ENCODE measurements around the gene AGPAT1. TPM values are rescaled to one million over a fixed set of nuclear protein-coding genes. Genes with fewer than 3 reads are reported as not detected.

Gene AGPAT1
- total and polyA plus RNA-seq, 2 of the 13 experiments (the other 11 are each of a cell fraction or from before 2014, with no cell fraction given): 51.3 to 139 TPM

DNA sequence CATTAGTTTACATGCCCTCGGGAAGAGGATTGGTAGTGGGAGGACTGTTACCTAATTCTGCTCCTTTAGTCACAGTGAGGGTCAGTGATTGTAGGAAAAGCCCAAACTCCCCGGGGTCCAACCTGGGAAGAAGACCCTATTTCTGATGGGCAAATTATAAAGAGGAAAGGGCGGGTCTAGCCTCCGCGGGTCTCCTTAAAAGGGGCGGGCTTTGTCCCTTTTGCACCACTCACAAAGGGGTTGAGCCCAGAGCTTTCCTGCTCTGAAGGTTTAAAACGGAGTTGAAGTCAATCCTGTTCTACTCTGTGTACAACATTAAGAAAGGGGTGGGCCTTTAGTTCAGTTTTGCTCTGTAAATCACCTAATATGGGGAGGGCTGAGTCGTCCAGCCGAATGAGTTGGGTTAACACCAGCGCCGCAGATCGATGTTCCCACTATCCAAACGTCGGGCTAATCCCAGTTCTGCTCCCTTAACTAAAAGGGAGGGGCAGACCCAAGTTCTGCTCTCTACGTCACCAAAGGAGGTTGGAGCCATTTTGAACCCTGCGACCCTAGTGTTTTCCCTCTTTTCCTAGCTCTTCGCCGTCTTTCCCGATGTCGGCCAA is 1.4 kb upstream of the AGPAT1 start (continued):
- TF ChIP-seq RERE (CRISPR knock-in tag; IDR thresholded peaks at IDR 0.05; ENCODE audit: low read depth) (no peak), EHMT2 (IDR thresholded peaks at IDR 0.05; ENCODE audit: borderline replicate concordance, low read depth, low read length) (no peak), MIER3 (CRISPR knock-in tag; IDR thresholded peaks at IDR 0.05; ENCODE audit: borderline replicate concordance) (peak; percentile 50; the same call in 1 of the 2 replicates), ZNF224 (CRISPR knock-in tag; IDR thresholded peaks at IDR 0.05) (no peak), EED (CRISPR knock-in tag; IDR thresholded peaks at IDR 0.05) (no peak), NR2F2 (IDR thresholded peaks at IDR 0.05; ENCODE audit: borderline replicate concordance, low read depth) (no peak), POGZ (CRISPR knock-in tag; IDR thresholded peaks at IDR 0.05) (no peak), ZBTB26 (CRISPR knock-in tag; IDR thresholded peaks at IDR 0.05; ENCODE audit: borderline replicate concordance) (no peak), SP4 (CRISPR knock-in tag; IDR thresholded peaks at IDR 0.05) (no peak), FOXK2 (IDR thresholded peaks at IDR 0.05) (no peak), AKAP8 (CRISPR knock-in tag; IDR thresholded peaks at IDR 0.05) (no peak), MYC (CRISPR knock-in tag; IDR thresholded peaks at IDR 0.05; ENCODE audit: borderline replicate concordance) (no peak), BCL6 (CRISPR knock-in tag; IDR thresholded peaks at IDR 0.05) (no peak), ZNF570 (CRISPR knock-in tag; IDR thresholded peaks at IDR 0.05; ENCODE audit: borderline replicate concordance) (no peak), BHLHE40 (IDR thresholded peaks at IDR 0.05; ENCODE audit: low read length) (no peak), ZBTB3 (CRISPR knock-in tag; IDR thresholded peaks at IDR 0.05; ENCODE audit: borderline replicate concordance, low read depth) (peak; percentile 83), ZNF788 (CRISPR knock-in tag; IDR thresholded peaks at IDR 0.05; ENCODE audit: borderline replicate concordance) (no peak), SMAD1 (CRISPR knock-in tag; IDR thresholded peaks at IDR 0.05; ENCODE audit: borderline replicate concordance, low read depth) (peak; percentile 35; the same call in 1 of the 2 replicates), ZNF441 (CRISPR knock-in tag; IDR thresholded peaks at IDR 0.05; ENCODE audit: borderline replicate concordance) (peak; percentile 19; the same call in 1 of the 2 replicates)
- TF ChIP-seq, protein P1, sequence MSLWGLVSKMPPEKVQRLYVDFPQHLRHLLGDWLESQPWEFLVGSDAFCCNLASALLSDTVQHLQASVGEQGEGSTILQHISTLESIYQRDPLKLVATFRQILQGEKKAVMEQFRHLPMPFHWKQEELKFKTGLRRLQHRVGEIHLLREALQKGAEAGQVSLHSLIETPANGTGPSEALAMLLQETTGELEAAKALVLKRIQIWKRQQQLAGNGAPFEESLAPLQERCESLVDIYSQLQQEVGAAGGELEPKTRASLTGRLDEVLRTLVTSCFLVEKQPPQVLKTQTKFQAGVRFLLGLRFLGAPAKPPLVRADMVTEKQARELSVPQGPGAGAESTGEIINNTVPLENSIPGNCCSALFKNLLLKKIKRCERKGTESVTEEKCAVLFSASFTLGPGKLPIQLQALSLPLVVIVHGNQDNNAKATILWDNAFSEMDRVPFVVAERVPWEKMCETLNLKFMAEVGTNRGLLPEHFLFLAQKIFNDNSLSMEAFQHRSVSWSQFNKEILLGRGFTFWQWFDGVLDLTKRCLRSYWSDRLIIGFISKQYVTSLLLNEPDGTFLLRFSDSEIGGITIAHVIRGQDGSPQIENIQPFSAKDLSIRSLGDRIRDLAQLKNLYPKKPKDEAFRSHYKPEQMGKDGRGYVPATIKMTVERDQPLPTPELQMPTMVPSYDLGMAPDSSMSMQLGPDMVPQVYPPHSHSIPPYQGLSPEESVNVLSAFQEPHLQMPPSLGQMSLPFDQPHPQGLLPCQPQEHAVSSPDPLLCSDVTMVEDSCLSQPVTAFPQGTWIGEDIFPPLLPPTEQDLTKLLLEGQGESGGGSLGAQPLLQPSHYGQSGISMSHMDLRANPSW (CRISPR knock-in tag; IDR thresholded peaks at IDR 0.05; ENCODE audit: borderline replicate concordance): no peak
